Retinal pigment epithelial cell (primary cell): Measurements from ENCODE around the gene HNRNPUL2.
A peak's percentile ranks its signal among the peaks of the same experiment; 100 is the strongest.
"Not testable (repeated sequence)": the region's sequence is repeated elsewhere in the genome, so short reads cannot be mapped to it uniquely, and the experiment has no call there.

Source experiments
- DNase-seq: peaks from one replicate; pipeline ENCODE4 v3.0.0-alpha.2; 2010; ENCODE audit warnings: low read depth
- H3K4me3 ChIP-seq: 2 replicates; pipeline ENCODE4 v1.5.1; 2011; ENCODE audit warnings: mild to moderate bottlenecking, low read length, control low read depth, moderate library complexity
- TF ChIP-seq, protein P1 (sequence below): conservative IDR thresholded peaks from 2 replicates; pipeline ENCODE4 v1.5.1; 2011; ENCODE audit warnings: low read depth, low read length, control low read depth, inconsistent platforms

HNRNPUL2 gene

DNA sequence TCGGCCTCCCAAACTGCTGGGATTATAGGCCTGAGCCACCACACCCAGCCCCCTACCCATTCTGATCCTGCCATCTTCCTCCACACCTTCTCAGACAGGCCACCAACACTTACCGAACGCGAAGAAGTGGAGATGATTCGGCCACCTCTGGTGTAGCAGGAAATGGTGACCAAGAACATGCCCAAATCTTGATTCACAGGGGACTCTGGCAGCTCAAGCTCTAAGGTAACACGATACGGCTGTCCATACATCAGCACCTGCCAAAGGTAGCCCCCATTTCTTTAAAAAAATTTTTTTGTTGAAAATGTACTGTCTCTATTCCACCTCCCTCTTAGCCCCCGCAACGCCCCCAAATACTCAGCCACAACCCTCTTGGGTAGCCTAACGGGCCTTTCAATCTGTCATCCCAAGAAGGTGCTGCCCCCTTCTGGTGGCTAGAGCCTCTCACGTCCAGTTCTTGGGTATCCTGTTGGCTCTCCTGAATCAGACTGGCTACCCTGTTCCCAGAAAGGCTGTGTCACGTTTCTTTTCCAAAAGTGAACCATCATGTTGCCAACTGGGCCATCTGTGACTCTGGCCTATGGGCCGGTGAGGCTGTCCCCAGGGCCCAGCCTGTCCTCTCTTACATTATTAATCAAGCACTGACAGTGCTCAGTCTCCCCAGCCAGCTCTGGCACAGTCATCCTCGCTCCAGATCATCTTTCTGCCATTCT is 32.6 kb downstream of the HNRNPUL2 start:
- H3K4me3 ChIP-seq = no peak overlapping the region
- no peak for DNase-seq
- TF ChIP-seq, protein P1, sequence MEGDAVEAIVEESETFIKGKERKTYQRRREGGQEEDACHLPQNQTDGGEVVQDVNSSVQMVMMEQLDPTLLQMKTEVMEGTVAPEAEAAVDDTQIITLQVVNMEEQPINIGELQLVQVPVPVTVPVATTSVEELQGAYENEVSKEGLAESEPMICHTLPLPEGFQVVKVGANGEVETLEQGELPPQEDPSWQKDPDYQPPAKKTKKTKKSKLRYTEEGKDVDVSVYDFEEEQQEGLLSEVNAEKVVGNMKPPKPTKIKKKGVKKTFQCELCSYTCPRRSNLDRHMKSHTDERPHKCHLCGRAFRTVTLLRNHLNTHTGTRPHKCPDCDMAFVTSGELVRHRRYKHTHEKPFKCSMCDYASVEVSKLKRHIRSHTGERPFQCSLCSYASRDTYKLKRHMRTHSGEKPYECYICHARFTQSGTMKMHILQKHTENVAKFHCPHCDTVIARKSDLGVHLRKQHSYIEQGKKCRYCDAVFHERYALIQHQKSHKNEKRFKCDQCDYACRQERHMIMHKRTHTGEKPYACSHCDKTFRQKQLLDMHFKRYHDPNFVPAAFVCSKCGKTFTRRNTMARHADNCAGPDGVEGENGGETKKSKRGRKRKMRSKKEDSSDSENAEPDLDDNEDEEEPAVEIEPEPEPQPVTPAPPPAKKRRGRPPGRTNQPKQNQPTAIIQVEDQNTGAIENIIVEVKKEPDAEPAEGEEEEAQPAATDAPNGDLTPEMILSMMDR = peak; percentile 87

DNA sequence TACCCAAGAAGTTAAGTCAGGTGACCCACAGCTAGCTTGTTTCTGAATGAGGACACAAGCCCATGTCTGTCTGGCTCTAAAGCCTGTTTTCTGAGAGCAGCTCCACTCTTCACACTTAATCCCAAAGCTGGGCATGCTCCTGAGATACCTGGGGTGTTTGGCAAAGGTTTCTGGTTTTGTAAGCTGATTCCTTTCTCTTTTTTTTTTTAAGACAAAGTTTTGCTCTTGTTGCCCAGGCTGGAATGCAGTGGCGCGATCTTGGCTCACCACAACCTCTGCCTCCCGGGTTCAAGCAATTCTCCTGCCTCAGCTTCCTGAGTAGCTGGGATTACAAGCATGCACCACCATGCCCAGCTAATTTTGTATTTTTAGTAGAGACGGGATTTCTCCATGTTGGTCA is 33.6 kb downstream of the HNRNPUL2 start:
- not testable (repeated sequence) for H3K4me3 ChIP-seq, DNase-seq

DNA sequence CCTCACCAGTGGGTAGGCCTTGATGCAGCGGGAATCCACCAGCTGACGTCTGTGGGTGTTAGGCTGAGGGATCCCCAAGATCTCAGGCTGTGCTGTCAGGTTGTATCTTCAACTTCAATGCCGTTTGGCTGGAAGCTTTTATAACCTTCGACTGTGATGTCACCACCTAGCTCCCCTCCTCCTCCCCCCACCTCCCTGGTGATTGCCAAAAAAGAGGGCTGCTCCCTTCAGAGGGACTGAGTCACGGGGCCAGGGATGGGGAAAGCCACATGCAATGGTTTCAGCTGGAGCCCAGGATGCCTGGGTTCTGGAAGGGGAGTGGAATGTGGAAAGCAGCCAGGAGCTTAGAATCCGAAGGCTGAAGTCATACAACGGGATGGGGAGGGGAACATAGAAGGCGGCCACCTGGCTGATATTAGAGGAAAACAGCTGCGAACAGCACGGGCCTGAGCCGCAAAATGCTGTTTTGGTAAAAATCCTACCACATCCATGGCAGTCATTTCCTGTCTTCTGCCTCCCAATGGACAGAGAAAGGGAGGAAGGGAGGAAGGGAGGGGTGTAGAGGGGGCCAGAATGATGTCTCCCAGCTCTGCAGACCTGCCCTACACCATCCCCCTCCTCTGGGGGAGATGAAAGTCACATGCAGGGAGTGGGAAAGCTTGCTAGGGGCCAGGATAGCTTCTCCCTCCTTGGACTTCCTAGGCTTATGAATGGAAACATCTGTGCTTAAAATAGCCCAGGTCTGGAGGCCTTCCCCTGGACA is 37.7 kb downstream of the HNRNPUL2 start, which contains the start of gene LRRN4CL:
TSS of gene LRRN4CL (minus strand) at position 110 of the 763 bp plus-strand sequence. CDS start 1,022 bp downstream, outside the sequence.
- no peak for DNase-seq
- no peak within 1 kb of the TSS for H3K4me3 ChIP-seq
- TF ChIP-seq, protein P1 = no peak

DNA sequence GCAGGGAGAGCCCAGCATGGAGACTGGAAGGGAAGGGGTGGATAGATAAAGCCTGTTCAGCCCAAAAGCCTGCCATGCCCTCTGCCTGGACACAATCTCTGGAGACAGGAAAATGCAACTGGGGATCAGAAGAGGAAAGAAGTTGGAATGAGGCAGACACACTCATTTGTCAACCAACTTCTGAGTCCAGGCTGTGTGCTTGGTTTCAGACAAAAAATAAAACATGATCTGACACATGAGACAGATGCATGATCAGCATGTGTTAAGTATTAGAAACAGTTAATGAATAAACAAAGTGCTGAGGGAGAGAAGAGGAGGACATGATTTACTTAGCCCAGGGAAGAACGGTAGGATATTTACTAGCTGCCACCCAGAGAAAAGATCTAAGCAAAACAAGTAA is 38.8 kb downstream of the HNRNPUL2 start:
- TF ChIP-seq, protein P1 = no peak
- H3K4me3 ChIP-seq = no peak overlapping the region
- no peak for DNase-seq

DNA sequence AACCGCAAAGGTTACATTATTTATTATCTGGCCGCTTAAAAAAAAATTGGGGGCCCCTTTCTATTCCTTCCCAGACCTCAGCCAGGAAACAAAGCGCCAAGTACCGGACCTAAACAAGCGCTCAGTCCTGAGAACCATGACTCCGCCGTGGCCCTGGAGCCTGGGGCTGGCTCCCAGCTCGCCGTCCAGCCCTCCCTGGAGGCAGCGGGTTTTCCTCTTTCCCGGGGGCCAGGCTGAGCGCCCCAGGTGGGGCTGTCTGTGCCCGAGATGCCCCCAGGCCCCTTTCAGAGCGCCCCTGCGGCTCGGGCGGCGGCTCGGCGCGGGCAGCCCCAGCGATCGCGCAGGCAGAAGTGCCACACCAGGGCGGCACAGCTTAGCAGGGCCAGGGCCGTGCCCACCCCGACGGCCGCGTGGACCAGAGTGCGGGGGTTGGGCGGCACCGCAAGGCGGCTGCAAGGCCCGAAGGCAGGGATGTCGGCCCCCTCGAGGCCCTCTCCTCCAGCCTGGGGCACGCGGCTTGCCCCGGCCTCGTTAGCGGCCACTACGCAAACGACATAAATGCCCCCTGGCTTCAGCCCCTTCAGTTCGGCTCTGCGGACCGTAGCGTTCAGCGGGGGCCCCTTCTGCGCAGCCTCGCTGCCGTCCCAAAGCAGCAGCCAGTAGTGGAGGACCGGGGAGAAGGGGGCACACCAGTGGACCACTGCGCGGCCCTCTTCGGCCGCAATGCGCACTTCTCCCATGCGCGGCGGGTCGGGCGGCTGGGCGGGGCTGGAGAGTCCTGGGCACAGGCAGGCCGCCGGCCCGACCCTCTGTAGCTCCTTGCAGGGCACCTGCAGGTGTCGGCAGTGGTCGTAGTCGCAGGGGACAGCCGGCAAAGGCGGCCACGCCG is 39.5 kb downstream of the HNRNPUL2 start:
- DNase-seq = no peak
- TF ChIP-seq, protein P1 = no peak
- H3K4me3 ChIP-seq = peak overlapping the region; percentile 33

DNA sequence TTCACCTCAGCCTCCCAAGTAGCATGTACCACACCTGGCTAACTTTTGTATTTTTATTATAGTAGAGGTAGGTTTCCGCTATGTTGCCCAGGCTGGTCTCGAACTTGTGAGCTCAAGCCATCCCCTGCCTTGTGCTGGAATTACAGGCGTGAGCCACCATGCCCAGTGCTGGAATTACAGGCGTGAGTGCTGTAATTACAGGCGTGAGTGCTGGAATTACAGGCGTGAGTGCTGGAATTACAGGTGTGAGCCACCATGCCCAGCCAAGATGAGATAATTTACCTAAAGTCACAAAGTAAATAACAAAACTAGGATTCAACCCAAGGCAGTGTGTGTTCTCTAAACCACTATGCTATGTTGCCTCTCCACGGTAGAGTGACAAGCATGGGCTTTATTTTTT is 44.7 kb downstream of the HNRNPUL2 start:
- TF ChIP-seq, protein P1 = no peak
- no peak overlapping the region for H3K4me3 ChIP-seq
- DNase-seq = no peak

DNA sequence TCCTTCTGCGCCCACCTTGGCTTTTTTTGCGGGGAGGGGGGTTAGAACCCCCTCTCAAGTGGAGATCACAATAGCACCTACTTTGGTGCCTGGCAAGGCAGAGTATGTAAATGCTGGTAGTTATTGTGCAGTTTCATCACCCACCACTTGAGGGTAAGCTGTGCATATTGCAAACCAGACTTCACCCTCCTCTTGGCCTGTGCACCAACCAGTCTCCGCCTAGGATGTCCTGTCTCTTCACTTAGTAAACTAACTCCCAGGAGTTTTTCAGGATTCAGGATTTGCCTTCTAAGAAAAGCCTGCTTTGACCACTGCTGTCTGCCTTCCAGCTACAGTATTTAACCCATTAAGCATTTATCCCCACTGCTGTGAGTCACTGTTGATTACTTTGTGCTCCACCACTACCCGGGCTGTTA is 46.4 kb downstream of the HNRNPUL2 start:
- H3K4me3 ChIP-seq = no peak overlapping the region
- TF ChIP-seq, protein P1 = peak; percentile 64
- no peak for DNase-seq
